PC-3 (cell line): Measurements from ENCODE around the gene NEK11.

Source experiments
- EZH2 ChIP-seq: fragments of 300-600 bp; sonication (generic); IDR thresholded peaks from one replicate; pipeline ENCODE4 v1.6.1; 2017; ENCODE audit warnings: antibody characterized with exemption, mild to moderate bottlenecking, low read length; ENCODE audit not compliant: unreplicated experiment
- EZH2phosphoT487 ChIP-seq: fragments of 300-600 bp; sonication (generic); IDR thresholded peaks from 2 replicates; pipeline ENCODE4 v1.6.1; 2018; ENCODE audit warnings: mild to moderate bottlenecking, antibody characterized with exemption, low read length, borderline replicate concordance
- TF ChIP-seq, protein P1 (sequence below): fragments of 300-600 bp; sonication (generic); conservative IDR thresholded peaks from 2 replicates; pipeline ENCODE4 v1.5.1; 2017; ENCODE audit warnings: antibody characterized with exemption, low read depth, mild to moderate bottlenecking, low read length

DNA sequence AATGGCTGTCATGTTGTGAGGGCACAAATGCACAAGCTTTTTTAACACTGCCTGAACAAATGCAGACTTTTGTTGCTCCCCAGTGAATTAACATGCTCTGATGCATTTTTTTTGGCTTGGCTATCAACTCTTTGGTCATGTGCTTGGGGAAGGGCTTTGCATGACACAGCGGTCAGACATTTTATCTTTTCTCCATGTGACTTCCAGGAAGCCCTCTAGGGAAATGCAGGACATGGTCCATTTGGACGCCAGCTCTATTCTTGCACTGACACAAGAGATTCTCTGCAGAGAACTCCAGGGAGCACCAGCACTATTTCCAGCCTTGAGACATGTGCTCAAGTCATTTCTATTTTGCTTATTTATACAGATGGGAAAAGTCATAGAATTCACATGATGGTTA lies 46.2 kb downstream of the NEK11 start:
- TF ChIP-seq, protein P1, sequence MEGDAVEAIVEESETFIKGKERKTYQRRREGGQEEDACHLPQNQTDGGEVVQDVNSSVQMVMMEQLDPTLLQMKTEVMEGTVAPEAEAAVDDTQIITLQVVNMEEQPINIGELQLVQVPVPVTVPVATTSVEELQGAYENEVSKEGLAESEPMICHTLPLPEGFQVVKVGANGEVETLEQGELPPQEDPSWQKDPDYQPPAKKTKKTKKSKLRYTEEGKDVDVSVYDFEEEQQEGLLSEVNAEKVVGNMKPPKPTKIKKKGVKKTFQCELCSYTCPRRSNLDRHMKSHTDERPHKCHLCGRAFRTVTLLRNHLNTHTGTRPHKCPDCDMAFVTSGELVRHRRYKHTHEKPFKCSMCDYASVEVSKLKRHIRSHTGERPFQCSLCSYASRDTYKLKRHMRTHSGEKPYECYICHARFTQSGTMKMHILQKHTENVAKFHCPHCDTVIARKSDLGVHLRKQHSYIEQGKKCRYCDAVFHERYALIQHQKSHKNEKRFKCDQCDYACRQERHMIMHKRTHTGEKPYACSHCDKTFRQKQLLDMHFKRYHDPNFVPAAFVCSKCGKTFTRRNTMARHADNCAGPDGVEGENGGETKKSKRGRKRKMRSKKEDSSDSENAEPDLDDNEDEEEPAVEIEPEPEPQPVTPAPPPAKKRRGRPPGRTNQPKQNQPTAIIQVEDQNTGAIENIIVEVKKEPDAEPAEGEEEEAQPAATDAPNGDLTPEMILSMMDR = no peak
- no peak for TF ChIP-seq EZH2phosphoT487
- TF ChIP-seq EZH2 = no peak
